ENCODE results near the gene SEMA3D.

Gene SEMA3D

DNA sequence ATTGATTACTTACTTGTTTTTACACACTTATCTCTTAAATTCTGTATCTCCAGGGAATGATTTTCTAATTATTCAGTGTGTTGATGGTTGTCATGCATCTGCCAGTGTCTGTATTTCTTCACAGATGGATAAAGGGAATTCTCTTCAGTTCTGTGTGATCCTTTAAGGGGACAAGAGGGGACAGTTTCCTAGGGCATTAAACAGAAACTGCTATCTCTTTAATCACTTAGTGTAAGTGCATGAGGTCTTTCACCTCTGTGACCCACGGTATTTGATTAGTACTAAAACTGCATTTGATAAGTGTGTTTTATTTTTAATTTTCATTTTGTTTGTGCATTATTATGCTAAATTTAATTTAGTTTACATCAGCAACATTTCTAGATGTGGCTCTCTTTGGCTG lies 26.6 kb upstream of the SEMA3D start:
- Histone ChIP-seq H3K4me3 (ENCODE audit: low read length) (no peak overlapping the region), H3K4me1 (ENCODE audit: insufficient read depth, low read length) (no peaks in the 10 kb centered on the region), H2AFZ (ENCODE audit: low read depth, low read length) (no peak overlapping the region), H3K36me3 (ENCODE audit: insufficient read depth, low read length) (no peaks in the 10 kb centered on the region), H3K9me3 (ENCODE audit: low read length) (no peaks in the 10 kb centered on the region), H3K27me3 (ENCODE audit: insufficient read depth, low read length) (no peaks in the 10 kb centered on the region)

- no peaks in the 10 kb centered on the region for H3K36me3 ChIP-seq (ENCODE audit: insufficient read depth, low read length)
- peaks cover 3% of the 10 kb centered on the region for H3K9me3 ChIP-seq (ENCODE audit: low read length)
- H3K4me3 ChIP-seq (ENCODE audit: low read length), result no peak overlapping the region
- no peaks in the 10 kb centered on the region for H3K27me3 ChIP-seq (ENCODE audit: insufficient read depth, low read length)
- no peaks in the 10 kb centered on the region for H3K4me1 ChIP-seq (ENCODE audit: insufficient read depth, low read length)
- no peak overlapping the region for H2AFZ ChIP-seq (ENCODE audit: low read depth, low read length)
Observed at GRCh38 chr7:85205754-85206153, 18.9 kb upstream of the SEMA3D start.

- Histone ChIP-seq H3K36me3 (ENCODE audit: insufficient read depth, low read length) (no peaks in the 10 kb centered on the region), H2AFZ (ENCODE audit: low read depth, low read length) (no peak overlapping the region), H3K4me3 (ENCODE audit: low read length) (no peak overlapping the region), H3K4me1 (ENCODE audit: insufficient read depth, low read length) (no peaks in the 10 kb centered on the region), H3K9me3 (ENCODE audit: low read length) (peaks cover 3% of the 10 kb centered on the region), H3K27me3 (ENCODE audit: insufficient read depth, low read length) (no peaks in the 10 kb centered on the region)
Observed at GRCh38 chr7:85204496-85204895, 17.6 kb upstream of the SEMA3D start.

DNA sequence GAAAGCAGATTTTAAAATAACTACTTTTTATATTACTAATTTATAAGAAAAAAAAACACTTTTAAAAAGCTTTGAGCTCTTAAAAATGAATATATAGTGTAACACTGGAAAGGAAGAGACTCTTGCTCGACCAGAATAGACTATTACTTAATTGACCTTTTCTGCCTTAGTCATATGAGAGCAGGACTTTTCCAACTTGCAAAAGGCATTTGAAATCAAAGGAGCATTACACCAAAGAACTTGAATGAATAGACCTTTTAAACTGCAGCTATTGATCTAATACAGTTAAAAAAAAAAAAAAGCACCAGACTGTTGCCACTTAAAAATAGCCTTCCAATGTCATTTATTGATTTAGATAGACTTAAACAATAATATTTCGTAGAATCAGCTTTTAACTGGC lies 17.2 kb upstream of the SEMA3D start:
- no peak overlapping the region for H2AFZ ChIP-seq (ENCODE audit: low read depth, low read length)
- H3K36me3 ChIP-seq (ENCODE audit: insufficient read depth, low read length), result no peaks in the 10 kb centered on the region
- H3K4me1 ChIP-seq (ENCODE audit: insufficient read depth, low read length), result no peaks in the 10 kb centered on the region
- no peaks in the 10 kb centered on the region for H3K27me3 ChIP-seq (ENCODE audit: insufficient read depth, low read length)
- peaks cover 3% of the 10 kb centered on the region for H3K9me3 ChIP-seq (ENCODE audit: low read length)
- no peak overlapping the region for H3K4me3 ChIP-seq (ENCODE audit: low read length)

DNA sequence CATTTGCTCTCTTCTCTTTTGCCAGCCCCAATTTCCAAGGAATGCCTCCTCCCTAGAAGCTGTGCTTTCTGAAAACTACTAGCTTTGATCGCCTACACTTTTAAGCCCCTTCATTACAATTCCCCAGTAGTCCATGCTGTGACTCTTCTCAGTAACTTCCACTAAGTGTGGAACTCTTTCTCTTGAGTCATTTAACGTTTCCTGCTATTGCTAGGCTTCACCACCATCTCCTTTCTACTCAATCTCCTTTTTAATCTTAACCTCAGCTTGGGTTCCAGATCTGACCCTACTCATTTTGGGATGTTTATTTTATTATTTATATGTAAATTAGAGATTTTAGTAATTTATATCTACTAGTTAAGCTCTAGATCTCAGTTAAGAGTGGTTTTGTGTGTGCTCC lies 14.4 kb upstream of the SEMA3D start:
- Histone ChIP-seq H3K4me3 (ENCODE audit: low read length) (no peak overlapping the region), H3K36me3 (ENCODE audit: insufficient read depth, low read length) (no peaks in the 10 kb centered on the region), H3K4me1 (ENCODE audit: insufficient read depth, low read length) (no peaks in the 10 kb centered on the region)

DNA sequence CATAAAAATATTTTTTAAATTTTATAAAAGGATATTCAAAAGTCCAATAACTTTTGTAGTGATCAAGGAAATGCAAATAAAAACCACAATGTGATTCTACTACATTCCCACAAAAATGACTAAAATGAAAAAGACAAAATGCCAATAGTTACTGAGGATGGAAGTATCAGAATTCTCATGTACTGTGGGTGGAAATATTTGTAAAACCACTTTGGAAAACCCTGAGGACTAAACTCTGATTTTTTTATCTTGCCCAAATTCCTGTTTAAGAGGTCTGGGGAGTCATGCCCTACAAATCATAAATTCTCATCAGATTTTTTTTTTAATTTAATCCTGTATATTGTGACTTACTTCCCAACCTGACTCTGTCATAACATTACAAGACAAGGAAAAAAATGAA lies 9.8 kb upstream of the SEMA3D start:
- no peaks in the 10 kb centered on the region for H3K27me3 ChIP-seq (ENCODE audit: insufficient read depth, low read length)
- H3K36me3 ChIP-seq (ENCODE audit: insufficient read depth, low read length), result no peaks in the 10 kb centered on the region
- H3K4me3 ChIP-seq (ENCODE audit: low read length), result no peak overlapping the region
- H2AFZ ChIP-seq (ENCODE audit: low read depth, low read length), result no peak overlapping the region
- peaks cover 3% of the 10 kb centered on the region for H3K9me3 ChIP-seq (ENCODE audit: low read length)
- peaks cover 3% of the 10 kb centered on the region for H3K4me1 ChIP-seq (ENCODE audit: insufficient read depth, low read length)

More for the DNA sequence above, 14.4 kb upstream of the SEMA3D start:
- H3K9me3 ChIP-seq (ENCODE audit: low read length), result peaks cover 3% of the 10 kb centered on the region
- no peak overlapping the region for H2AFZ ChIP-seq (ENCODE audit: low read depth, low read length)
- no peaks in the 10 kb centered on the region for H3K27me3 ChIP-seq (ENCODE audit: insufficient read depth, low read length)

DNA sequence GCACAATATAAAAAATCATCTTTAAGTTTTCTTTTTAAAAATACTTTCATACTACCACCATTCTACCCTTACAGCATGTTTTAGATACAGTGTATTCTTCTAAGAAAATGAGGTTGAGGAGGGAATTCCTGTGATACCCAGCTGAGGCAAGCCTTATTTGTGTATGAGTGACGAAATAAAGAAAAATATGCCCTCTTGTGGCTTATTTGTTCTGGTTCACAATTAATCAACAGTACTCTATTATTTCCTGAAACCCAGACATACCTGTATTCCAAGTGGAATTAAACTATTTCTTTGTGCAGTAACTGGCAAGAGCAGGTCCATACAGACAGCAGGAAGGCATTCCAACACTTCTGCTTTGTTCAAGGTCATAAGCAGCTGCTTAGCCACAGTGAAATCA lies 4.5 kb upstream of the SEMA3D start:
- Histone ChIP-seq H3K27me3 (ENCODE audit: insufficient read depth, low read length) (no peaks in the 10 kb centered on the region), H3K9me3 (ENCODE audit: low read length) (no peaks in the 10 kb centered on the region), H2AFZ (ENCODE audit: low read depth, low read length) (no peak overlapping the region), H3K4me1 (ENCODE audit: insufficient read depth, low read length) (peaks cover 11% of the 10 kb centered on the region), H3K4me3 (ENCODE audit: low read length) (no peak overlapping the region), H3K36me3 (ENCODE audit: insufficient read depth, low read length) (no peaks in the 10 kb centered on the region)

GRCh38 chr7:85186083-85186520 lies 754 bp downstream of the SEMA3D start:
- Histone ChIP-seq H3K9me3 (ENCODE audit: low read length) (no peaks in the 10 kb centered on the region), H3K36me3 (ENCODE audit: insufficient read depth, low read length) (no peaks in the 10 kb centered on the region), H3K4me1 (ENCODE audit: insufficient read depth, low read length) (peaks cover 11% of the 10 kb centered on the region), H3K27me3 (ENCODE audit: insufficient read depth, low read length) (no peaks in the 10 kb centered on the region), H3K4me3 (ENCODE audit: low read length) (peak overlapping the region; percentile 67), H2AFZ (ENCODE audit: low read depth, low read length) (peak overlapping the region; percentile 86)

GRCh38 chr7:85185424-85186082 lies 1.3 kb downstream of the SEMA3D start:
- Histone ChIP-seq H3K9me3 (ENCODE audit: low read length) (peaks cover 2% of the 10 kb centered on the region), H3K27me3 (ENCODE audit: insufficient read depth, low read length) (no peaks in the 10 kb centered on the region)

GRCh38 chr7:85184599-85185423 lies 2.0 kb downstream of the SEMA3D start:
- peaks cover 2% of the 10 kb centered on the region for H3K9me3 ChIP-seq (ENCODE audit: low read length)
- no peaks in the 10 kb centered on the region for H3K36me3 ChIP-seq (ENCODE audit: insufficient read depth, low read length)
- H3K4me3 ChIP-seq (ENCODE audit: low read length), result peak overlapping the region; percentile 67
- H3K27me3 ChIP-seq (ENCODE audit: insufficient read depth, low read length), result no peaks in the 10 kb centered on the region
- H3K4me1 ChIP-seq (ENCODE audit: insufficient read depth, low read length), result peaks cover 11% of the 10 kb centered on the region
- H2AFZ ChIP-seq (ENCODE audit: low read depth, low read length), result peak overlapping the region; percentile 86

More at GRCh38 chr7:85185424-85186082, 1.3 kb downstream of the SEMA3D start:
- Histone ChIP-seq H3K4me3 (ENCODE audit: low read length) (peak overlapping the region; percentile 67), H3K36me3 (ENCODE audit: insufficient read depth, low read length) (no peaks in the 10 kb centered on the region), H2AFZ (ENCODE audit: low read depth, low read length) (peak overlapping the region; percentile 86), H3K4me1 (ENCODE audit: insufficient read depth, low read length) (peaks cover 11% of the 10 kb centered on the region)

GRCh38 chr7:85183296-85183695 lies 3.6 kb downstream of the SEMA3D start:
- H3K9me3 ChIP-seq (ENCODE audit: low read length), result peaks cover 11% of the 10 kb centered on the region
- H3K4me3 ChIP-seq (ENCODE audit: low read length), result no peak overlapping the region
- H3K4me1 ChIP-seq (ENCODE audit: insufficient read depth, low read length), result peaks cover 11% of the 10 kb centered on the region
- no peaks in the 10 kb centered on the region for H3K36me3 ChIP-seq (ENCODE audit: insufficient read depth, low read length)
- no peak overlapping the region for H2AFZ ChIP-seq (ENCODE audit: low read depth, low read length)
- H3K27me3 ChIP-seq (ENCODE audit: insufficient read depth, low read length), result no peaks in the 10 kb centered on the region

DNA sequence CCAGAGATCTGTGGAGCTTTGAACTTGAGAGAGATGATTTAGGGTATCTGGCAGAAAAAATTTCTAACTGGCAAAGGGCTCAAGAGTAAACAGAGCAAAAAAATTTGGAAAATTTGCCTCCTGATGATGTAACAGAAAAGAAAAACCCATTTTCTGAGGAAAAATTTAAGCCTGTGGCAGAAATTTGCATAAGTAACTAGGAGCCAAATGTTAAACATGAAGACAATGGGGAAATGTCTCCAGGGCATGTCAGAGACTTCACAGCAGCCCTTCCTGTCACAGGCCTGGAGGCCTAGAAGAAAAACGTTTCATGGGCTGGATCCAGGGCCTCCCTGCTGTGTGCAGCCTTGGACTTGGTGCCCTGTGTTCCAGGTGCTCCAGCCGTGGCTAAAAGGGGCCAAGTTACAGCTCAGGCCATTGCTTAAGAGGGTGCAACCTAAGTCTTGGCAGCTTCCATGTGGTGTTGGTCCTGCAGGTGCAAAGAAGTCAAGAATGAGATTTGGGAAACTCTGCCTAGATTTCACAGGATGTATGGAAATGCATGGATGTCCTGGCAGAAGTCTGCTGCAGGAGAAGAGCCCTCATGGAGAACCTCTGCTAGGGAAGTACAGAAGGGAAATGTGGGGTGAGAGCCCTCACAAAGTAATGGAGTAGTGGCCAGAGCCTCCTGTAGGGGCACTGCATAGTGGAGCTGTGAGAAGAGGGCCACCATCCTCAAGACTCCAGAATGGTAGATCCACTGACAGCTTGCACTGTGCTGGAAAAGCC lies 8.1 kb downstream of the SEMA3D start:
- Histone ChIP-seq H3K27me3 (ENCODE audit: insufficient read depth, low read length) (no peaks in the 10 kb centered on the region), H3K36me3 (ENCODE audit: insufficient read depth, low read length) (no peaks in the 10 kb centered on the region), H3K4me1 (ENCODE audit: insufficient read depth, low read length) (no peaks in the 10 kb centered on the region), H2AFZ (ENCODE audit: low read depth, low read length) (no peak overlapping the region), H3K9me3 (ENCODE audit: low read length) (peaks cover 11% of the 10 kb centered on the region), H3K4me3 (ENCODE audit: low read length) (no peak overlapping the region)

DNA sequence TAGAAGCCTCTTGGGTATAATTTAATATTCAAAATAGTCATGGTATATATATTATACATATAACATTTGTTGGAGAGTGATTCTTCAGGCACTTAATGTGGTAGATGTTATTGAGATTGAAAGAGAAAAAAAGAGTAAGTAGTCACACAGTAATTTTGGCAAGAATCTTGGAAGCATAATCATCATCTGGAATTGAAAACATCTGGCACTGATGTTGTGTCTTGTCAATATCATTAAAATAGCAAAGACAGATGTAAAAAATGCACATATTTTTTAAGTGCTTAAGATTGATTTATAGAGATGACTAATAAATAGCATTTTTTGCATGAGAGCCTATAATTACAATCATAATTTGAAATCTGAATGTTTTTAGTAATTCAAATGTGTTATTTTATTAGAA lies 9.5 kb downstream of the SEMA3D start:
- H2AFZ ChIP-seq (ENCODE audit: low read depth, low read length), result no peak overlapping the region
- peaks cover 11% of the 10 kb centered on the region for H3K9me3 ChIP-seq (ENCODE audit: low read length)
- no peaks in the 10 kb centered on the region for H3K27me3 ChIP-seq (ENCODE audit: insufficient read depth, low read length)
- H3K36me3 ChIP-seq (ENCODE audit: insufficient read depth, low read length), result no peaks in the 10 kb centered on the region
- no peaks in the 10 kb centered on the region for H3K4me1 ChIP-seq (ENCODE audit: insufficient read depth, low read length)
- H3K4me3 ChIP-seq (ENCODE audit: low read length), result no peak overlapping the region

Measured in neuron (in vitro differentiated cells).